ENCODE results near the gene TRABD2A. TPM values are rescaled to one million over a fixed set of nuclear protein-coding genes. Genes with fewer than 3 reads are reported as not detected.

The TRABD2A gene
- total and polyA plus RNA-seq, 8 donors, result 0.29 to 109 (median 0.58) TPM; not detected in 1

DNA sequence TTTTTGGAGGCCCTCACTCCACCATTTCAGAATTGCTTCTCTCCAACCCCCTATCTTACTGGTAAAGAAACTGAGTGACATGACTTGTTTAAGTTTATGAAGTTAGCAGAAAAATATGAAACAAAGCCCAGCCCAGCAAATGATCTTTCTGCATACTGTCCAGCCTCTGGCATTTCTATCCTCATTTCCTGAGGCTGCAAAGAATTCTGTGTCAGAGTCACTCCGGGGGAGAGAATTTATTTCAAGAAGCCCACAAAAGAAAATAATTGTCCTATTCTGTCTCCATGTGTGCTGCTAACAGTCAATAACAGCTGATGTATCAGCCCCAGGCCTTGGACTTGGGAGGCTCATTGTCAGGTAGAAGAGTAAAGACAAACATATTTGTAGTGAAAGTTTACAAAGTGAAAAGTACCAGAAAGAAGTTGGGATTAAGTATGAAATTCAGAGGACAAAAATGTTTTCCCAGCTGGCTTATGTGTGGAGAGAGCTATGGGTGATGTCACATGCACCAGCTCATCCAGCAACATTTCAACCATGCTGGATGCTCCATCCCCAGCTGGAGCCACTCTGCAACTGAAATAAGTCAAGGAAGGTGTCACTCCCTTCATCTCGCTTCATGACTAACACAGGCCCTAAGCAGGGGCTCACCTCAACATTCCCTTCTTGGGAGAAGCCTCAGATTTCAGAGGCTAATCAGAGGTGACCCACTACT, 42.3 kb downstream of the TRABD2A start:
- Histone ChIP-seq H3K4me1 (no peaks in the 10 kb centered on the region), H3K36me3 (no peaks in the 10 kb centered on the region), H3K27me3 (no peaks in the 10 kb centered on the region), H3K27ac (no peak overlapping the region), H3K9me3 (peaks cover 0 to 25% (median 5%) of the 10 kb centered on the region in 4 donors), H3K4me3 (no peak overlapping the region)
- intact Hi-C loops (cut with DNase I; ENCODE audit: low total_unique reads), result no loop called here
- 70 to 86% (median 83%) methylated on average over 2 of the region's 2 CpGs for WGBS, 5 donors
- DNase-seq, result no peak
- TF ChIP-seq EP300 (IDR thresholded peaks at IDR 0.05) (no peak), POLR2AphosphoS5 (IDR thresholded peaks at IDR 0.05) (no peak), POLR2A (IDR thresholded peaks at IDR 0.05) (no peak)
- TF ChIP-seq, protein P1, sequence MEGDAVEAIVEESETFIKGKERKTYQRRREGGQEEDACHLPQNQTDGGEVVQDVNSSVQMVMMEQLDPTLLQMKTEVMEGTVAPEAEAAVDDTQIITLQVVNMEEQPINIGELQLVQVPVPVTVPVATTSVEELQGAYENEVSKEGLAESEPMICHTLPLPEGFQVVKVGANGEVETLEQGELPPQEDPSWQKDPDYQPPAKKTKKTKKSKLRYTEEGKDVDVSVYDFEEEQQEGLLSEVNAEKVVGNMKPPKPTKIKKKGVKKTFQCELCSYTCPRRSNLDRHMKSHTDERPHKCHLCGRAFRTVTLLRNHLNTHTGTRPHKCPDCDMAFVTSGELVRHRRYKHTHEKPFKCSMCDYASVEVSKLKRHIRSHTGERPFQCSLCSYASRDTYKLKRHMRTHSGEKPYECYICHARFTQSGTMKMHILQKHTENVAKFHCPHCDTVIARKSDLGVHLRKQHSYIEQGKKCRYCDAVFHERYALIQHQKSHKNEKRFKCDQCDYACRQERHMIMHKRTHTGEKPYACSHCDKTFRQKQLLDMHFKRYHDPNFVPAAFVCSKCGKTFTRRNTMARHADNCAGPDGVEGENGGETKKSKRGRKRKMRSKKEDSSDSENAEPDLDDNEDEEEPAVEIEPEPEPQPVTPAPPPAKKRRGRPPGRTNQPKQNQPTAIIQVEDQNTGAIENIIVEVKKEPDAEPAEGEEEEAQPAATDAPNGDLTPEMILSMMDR (IDR thresholded peaks at IDR 0.05), result no peak

DNA sequence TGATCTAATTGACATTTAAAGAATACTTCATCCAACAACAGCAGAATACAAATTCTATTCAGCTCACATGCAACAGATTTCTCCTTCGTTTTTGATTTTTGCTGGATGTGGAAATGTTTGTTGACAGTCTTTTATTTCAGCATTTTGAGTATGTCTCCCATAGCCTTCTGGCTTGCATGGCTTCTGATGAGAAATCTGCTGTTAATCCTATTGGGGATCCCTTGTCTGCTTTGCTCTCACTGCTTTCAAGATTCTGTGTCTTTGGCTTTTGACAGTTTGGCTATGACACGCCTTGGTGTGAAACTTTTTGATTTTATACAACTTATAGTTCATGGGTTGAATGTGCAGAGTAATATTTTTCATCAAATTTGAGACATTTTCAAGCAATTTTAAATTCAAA, 44.7 kb downstream of the TRABD2A start:
- intact Hi-C loops (cut with DNase I; ENCODE audit: low total_unique reads), result no loop called here
- whole genome bisulfite sequencing, 5 donors, result 77 to 85% (median 83%) methylated on average over 2 of the region's 2 CpGs
- no peaks in the 10 kb centered on the region for H3K4me1 ChIP-seq

DNA sequence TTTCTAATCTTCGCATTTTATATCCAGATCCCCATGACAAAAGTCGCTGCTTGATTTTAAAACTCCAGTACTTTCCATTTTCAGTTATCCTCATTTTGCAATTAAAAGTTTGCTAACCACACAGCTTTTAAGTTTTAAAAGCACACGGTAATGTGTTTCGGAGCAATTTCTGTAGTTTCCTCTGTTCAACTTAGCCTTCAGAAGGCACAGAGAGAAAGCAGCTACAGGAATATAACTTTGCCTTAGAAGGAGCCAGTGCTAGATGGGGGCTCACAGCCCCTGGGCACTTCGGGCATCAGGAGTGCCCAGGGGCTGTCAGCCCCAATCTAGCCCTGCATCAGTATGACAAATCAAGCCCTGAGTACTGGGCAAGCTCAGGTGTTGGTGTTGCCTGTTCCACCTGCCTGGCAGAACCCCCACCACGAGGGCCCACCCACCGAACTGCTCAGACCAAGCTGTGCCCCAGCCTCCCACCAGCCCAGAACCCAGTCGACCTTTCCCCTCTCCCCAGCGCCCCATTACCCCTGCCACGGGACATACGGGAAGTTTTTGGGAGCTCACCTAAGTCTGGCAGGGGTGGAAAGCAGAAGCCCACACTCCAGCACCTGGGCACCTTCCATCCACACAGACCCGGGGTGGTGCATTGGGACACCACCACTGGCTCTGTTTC, 47.3 kb downstream of the TRABD2A start:
- no peak for DNase-seq
- Histone ChIP-seq H3K27me3 (no peaks in the 10 kb centered on the region), H3K4me3 (no peak overlapping the region), H3K9me3 (peaks cover 0 to 25% (median 5%) of the 10 kb centered on the region in 4 donors), H3K36me3 (no peaks in the 10 kb centered on the region), H3K27ac (peak overlapping the region in 2 of 5 donors; percentile 32 to 41), H3K4me1 (no peaks in the 10 kb centered on the region)
- WGBS, 5 donors, result 82 to 90% (median 87%) methylated on average over 12 of the region's 12 CpGs
- TF ChIP-seq POLR2A (IDR thresholded peaks at IDR 0.05), result no peak
- TF ChIP-seq, protein P1 (IDR thresholded peaks at IDR 0.05), result no peak
- no peak for TF ChIP-seq POLR2AphosphoS5 (IDR thresholded peaks at IDR 0.05)
- TF ChIP-seq EP300 (IDR thresholded peaks at IDR 0.05), result no peak
- intact Hi-C loops (cut with DNase I; ENCODE audit: low total_unique reads), result no loop called here

More for the DNA sequence above, 44.7 kb downstream of the TRABD2A start:
- no peak for DNase-seq
- H3K36me3 ChIP-seq, result no peaks in the 10 kb centered on the region
- peaks cover 0 to 25% (median 5%) of the 10 kb centered on the region in 4 donors for H3K9me3 ChIP-seq
- no peak for TF ChIP-seq POLR2AphosphoS5 (IDR thresholded peaks at IDR 0.05)
- TF ChIP-seq, protein P1 (IDR thresholded peaks at IDR 0.05), result no peak
- no peak for TF ChIP-seq POLR2A (IDR thresholded peaks at IDR 0.05)
- TF ChIP-seq EP300 (IDR thresholded peaks at IDR 0.05), result no peak
- no peaks in the 10 kb centered on the region for H3K27me3 ChIP-seq
- no peak overlapping the region for H3K27ac ChIP-seq
- no peak overlapping the region for H3K4me3 ChIP-seq

DNA sequence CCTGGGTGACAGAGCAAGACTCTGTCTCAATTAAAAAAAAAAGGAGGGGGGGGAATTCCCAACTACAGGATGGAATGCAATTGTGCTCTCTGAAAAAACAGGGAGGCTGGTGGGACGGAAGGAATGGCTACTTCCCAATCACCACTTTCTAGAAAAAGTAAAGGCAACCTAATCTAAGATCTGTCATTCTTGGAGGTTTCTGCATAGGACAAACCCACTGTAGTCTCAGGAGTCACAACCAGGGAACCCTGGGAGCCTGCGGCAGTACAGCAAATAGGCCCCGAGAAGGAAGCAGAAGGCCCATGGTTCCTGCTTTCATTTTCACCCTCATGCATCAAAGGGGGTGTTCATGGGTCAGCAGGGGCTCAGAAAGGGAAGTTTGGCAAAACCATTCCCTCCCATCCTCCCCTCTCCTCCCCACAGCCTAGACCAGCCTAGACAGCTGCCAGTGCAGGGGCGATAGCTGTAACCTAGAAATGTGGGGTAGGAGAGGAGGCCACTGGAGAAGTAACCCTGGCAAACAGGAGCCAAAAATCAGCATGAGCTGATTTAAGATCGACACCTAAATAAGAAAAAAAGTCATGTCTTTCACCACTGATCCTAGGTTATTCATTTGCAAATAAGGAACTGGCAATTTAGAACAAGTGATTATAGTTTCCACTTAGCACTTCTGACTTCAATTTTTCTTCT, 48.0 kb downstream of the TRABD2A start:
- no peaks in the 10 kb centered on the region for H3K4me1 ChIP-seq
- H3K9me3 ChIP-seq, result peaks cover 0 to 25% (median 5%) of the 10 kb centered on the region in 4 donors
- no peaks in the 10 kb centered on the region for H3K27me3 ChIP-seq
- intact Hi-C loops (cut with DNase I; ENCODE audit: low total_unique reads), result no loop called here
- no peak overlapping the region for H3K4me3 ChIP-seq
- DNase-seq, result peak in 1 of 2 donors; percentile 42
- H3K27ac ChIP-seq, result peak overlapping the region in 2 of 5 donors; percentile 32 to 41
- TF ChIP-seq POLR2AphosphoS5 (IDR thresholded peaks at IDR 0.05), result no peak
- TF ChIP-seq POLR2A (IDR thresholded peaks at IDR 0.05), result no peak
- TF ChIP-seq, protein P1 (IDR thresholded peaks at IDR 0.05), result no peak
- TF ChIP-seq EP300 (IDR thresholded peaks at IDR 0.05), result no peak
- no peaks in the 10 kb centered on the region for H3K36me3 ChIP-seq
- 62 to 79% (median 73%) methylated on average over 5 of the region's 5 CpGs for WGBS, 5 donors

Measured in stomach (tissue), 9 donors.